Left lung (tissue), 10 donors: Measurements from ENCODE around the gene TUBGCP3. TPM values are rescaled to one million over a fixed set of nuclear protein-coding genes. Genes with fewer than 3 reads are reported as not detected.
A peak's percentile ranks its signal among the peaks of the same experiment; 100 is the strongest.

ENCODE experiments used
- ATAC-seq: fragments of 200-7000 bp; cut with Tn5 transposase; one replicate; pipeline ENCODE4 v1.9.1; 2020; ENCODE audit warnings: moderate library complexity
- DNase-seq, 4 donors: peaks; one replicate each; pipeline ENCODE4 v3.0.0-alpha.2; 2013 to 2020
- H3K27ac ChIP-seq, 2 donors: fragments of 200-600 bp; sonication (generic) in 1 of 2; one replicate each; pipeline versions ENCODE4 v1.5.0 to v1.8.0; 2020 to 2021
- H3K27me3 ChIP-seq, 2 donors: fragments of 200-600 bp; sonication (generic) in 1 of 2; one replicate each; pipeline versions ENCODE4 v1.5.0 to v1.8.0; 2020 to 2021
- H3K36me3 ChIP-seq, 2 donors: fragments of 200-600 bp; sonication (generic) in 1 of 2; one replicate each; pipeline versions ENCODE4 v1.5.0 to v1.8.0; 2020 to 2021
- H3K4me1 ChIP-seq, 2 donors: fragments of 200-600 bp; one replicate each; pipeline ENCODE4 v1.8.0; 2021
- H3K4me3 ChIP-seq, 2 donors: fragments of 200-600 bp; sonication (generic) in 1 of 2; one replicate each; pipeline versions ENCODE4 v1.5.0 to v1.8.0; 2020 to 2021; ENCODE audit warnings: mild to moderate bottlenecking in 1 of 2
- H3K9me3 ChIP-seq, 2 donors: fragments of 200-600 bp; sonication (generic) in 1 of 2; one replicate each; pipeline versions ENCODE4 v1.5.0 to v1.8.0; 2020 to 2021
- intact Hi-C, 2 donors: fragments of 100-400 bp; cut with DNase I; formaldehyde crosslinking; loops; one replicate each; pipeline versions ENCODE4 v1.11.2 to v1.14.2; 2022
- polyA plus RNA-seq, 6 donors: library from polyadenylated mRNA; unstranded; fragments of 120-200 nt; gene quantifications; one replicate each; pipeline ENCODE4 v1.2.1, GENCODE V29; 2013; ENCODE audit not compliant: insufficient read length in 6 of 6
- total RNA-seq, 2 donors: library from RNA; stranded (reverse); fragmentation: NEBNext Ultra II Directional; extraction: Animal tissue kit (Norgen Biotek cat#: 25700); gene quantifications; one replicate each; pipeline ENCODE4 v1.2.1, GENCODE V29; 2021
- TF ChIP-seq, protein P1 (sequence below), 2 donors: fragments of 200-600 bp; sonication (generic) in 1 of 2; IDR thresholded peaks; one replicate each; pipeline versions ENCODE4 v1.5.0 to v1.8.0; 2021; ENCODE audit warnings: antibody characterized with exemption in 2 of 2
- donor health status: DM: no; HTN: yes; CAD: no.
- donor health status: DM: no; HTN: no; CAD: no.

The TUBGCP3 gene
- total and polyA plus RNA-seq, 8 donors, result 26.8 to 42.7 (median 32.7) TPM

DNA sequence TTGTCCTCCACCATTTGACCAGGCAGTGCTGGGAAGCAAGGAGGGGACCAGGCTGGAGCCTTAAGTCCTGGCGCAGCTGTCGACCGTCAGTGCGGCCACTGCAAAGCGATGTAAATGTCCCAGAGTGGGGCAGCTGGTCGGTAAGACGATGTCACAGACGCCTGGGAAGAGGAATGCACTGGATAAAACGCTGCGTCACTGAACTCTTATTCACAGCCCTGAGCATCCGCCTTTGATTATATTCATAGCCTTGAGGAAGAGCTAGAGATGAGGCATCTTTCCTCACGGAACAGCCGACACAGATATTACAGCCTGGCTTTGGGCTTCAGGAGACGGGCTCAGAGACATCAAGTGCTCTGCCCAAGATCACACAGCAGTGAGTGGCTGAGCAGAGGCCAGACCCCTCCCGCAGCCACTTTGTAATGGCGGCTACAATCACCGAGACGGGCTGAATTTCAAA lies 17.6 kb upstream of the TUBGCP3 start:
- H3K4me3 ChIP-seq, result peak overlapping the region in 1 of 2 donors; percentile 39
- TF ChIP-seq, protein P1, sequence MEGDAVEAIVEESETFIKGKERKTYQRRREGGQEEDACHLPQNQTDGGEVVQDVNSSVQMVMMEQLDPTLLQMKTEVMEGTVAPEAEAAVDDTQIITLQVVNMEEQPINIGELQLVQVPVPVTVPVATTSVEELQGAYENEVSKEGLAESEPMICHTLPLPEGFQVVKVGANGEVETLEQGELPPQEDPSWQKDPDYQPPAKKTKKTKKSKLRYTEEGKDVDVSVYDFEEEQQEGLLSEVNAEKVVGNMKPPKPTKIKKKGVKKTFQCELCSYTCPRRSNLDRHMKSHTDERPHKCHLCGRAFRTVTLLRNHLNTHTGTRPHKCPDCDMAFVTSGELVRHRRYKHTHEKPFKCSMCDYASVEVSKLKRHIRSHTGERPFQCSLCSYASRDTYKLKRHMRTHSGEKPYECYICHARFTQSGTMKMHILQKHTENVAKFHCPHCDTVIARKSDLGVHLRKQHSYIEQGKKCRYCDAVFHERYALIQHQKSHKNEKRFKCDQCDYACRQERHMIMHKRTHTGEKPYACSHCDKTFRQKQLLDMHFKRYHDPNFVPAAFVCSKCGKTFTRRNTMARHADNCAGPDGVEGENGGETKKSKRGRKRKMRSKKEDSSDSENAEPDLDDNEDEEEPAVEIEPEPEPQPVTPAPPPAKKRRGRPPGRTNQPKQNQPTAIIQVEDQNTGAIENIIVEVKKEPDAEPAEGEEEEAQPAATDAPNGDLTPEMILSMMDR (IDR thresholded peaks at IDR 0.05), result no peak
- H3K9me3 ChIP-seq, result no peaks in the 10 kb centered on the region
- peaks cover 0 to 10% of the 10 kb centered on the region in 2 donors for H3K4me1 ChIP-seq
- H3K27me3 ChIP-seq, result no peaks in the 10 kb centered on the region
- DNase-seq (no peak), ATAC-seq (peak; percentile 11)
- H3K36me3 ChIP-seq, result no peaks in the 10 kb centered on the region
- no peak overlapping the region for H3K27ac ChIP-seq
- intact Hi-C loops, result no loop called here

DNA sequence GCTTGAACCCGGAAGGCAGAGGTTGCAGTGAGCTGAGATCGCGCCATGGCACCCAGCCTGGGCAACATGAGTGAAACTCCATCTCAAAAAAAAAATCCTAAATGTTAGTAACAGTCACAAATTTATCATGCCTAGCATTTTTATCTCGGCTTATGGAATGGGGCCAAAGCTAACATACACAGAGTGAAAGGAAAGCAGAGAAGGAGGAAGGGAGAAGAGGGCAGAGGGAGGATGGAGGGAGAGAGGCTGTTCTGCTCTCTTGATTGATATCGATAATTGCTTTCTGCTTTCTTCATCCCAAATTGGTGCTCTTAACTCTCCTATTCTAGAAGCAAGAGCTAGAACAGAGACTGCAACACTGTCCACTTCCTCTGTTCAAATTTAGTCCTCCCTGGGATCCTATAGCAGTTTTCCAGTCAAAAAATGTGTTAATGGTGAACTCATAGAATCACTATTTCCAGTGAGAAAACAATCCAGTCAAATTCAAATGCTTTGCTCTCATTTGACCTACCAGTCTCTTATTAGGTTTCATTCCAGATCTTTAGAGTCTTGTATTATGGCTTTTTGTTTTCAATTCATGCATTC lies 15.8 kb upstream of the TUBGCP3 start:
- Histone ChIP-seq H3K36me3 (no peaks in the 10 kb centered on the region), H3K27ac (no peak overlapping the region), H3K4me1 (peaks cover 0 to 10% of the 10 kb centered on the region in 2 donors), H3K27me3 (no peaks in the 10 kb centered on the region), H3K4me3 (no peak overlapping the region), H3K9me3 (no peaks in the 10 kb centered on the region)
- DNase-seq (no peak), ATAC-seq (no peak)
- intact Hi-C loops, result no loop called here
- TF ChIP-seq, protein P1 (IDR thresholded peaks at IDR 0.05), result no peak

DNA sequence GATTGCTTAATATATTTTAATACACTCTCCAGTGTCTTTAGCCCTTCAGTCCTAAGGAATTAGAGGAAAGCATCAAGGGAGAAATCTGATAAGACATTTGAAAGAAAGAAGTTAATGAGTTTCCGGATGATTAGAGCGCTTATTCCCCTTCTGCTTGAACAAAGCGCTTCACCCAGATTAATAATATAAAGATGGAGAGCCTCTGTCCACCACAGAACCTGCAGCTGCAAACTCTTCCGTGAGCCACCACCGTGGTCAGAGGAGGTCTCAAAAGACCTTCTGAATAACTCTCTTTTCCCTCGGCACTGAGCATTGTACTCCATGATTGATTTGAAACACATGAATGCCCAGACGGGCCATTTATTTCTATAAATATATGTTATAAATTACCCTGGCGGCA lies 14.2 kb upstream of the TUBGCP3 start:
- intact Hi-C loops, result no loop called here
- ATAC-seq, result no peak
- H3K4me3 ChIP-seq, result no peak overlapping the region
- H3K36me3 ChIP-seq, result no peaks in the 10 kb centered on the region
- no peaks in the 10 kb centered on the region for H3K27me3 ChIP-seq
- H3K4me1 ChIP-seq, result peaks cover 0 to 10% of the 10 kb centered on the region in 2 donors
- TF ChIP-seq, protein P1 (IDR thresholded peaks at IDR 0.05), result no peak
- H3K27ac ChIP-seq, result no peak overlapping the region
- H3K9me3 ChIP-seq, result no peaks in the 10 kb centered on the region
- DNase-seq, result no peak

DNA sequence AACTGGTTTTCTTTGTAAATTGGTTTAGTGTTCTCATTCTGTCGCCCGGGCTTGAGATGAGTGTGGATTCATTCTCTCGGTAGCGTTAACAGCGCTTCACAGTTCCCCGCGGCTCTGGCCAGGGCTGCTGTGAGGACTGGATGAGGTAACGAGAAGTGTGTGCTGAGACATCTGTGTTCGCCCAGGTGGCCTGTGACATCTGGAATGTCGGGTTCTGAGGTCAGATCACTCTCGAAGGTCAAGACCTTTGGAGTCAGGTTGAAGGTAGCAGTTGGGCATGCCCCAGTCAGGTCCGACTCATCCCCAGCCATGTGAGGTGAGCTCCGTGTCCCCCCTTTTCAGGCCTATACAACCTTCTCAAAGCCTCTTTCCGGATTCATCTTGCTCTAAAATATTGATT lies 13.4 kb upstream of the TUBGCP3 start:
- no peak overlapping the region for H3K4me3 ChIP-seq
- no peaks in the 10 kb centered on the region for H3K9me3 ChIP-seq
- ATAC-seq, result no peak
- intact Hi-C loops, result no loop called here
- H3K27me3 ChIP-seq, result no peaks in the 10 kb centered on the region
- H3K27ac ChIP-seq, result no peak overlapping the region
- no peak for DNase-seq
- H3K4me1 ChIP-seq, result peaks cover 0 to 7% of the 10 kb centered on the region in 2 donors
- TF ChIP-seq, protein P1 (IDR thresholded peaks at IDR 0.05), result no peak
- no peaks in the 10 kb centered on the region for H3K36me3 ChIP-seq

DNA sequence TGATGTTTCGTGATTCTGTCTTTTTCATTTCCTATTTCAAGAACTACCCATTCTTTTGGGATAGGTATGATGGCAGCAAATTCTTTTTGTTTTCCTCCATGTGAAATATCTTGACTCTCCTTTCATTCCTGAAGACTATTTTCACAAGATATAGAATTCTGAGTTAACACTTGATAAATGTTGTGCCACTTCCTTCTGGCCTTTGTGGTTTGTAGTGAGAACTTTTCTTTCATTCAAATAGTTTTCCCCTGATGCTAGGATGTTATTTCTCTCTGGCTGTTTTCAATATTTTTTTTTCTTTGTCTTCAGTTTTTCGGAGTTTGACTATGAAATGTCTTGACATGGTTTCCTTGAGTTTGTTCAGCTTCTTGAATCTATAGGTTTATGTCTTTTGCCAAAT lies 8.3 kb upstream of the TUBGCP3 start:
- no peaks in the 10 kb centered on the region for H3K9me3 ChIP-seq
- H3K27ac ChIP-seq, result no peak overlapping the region
- DNase-seq (no peak), ATAC-seq (no peak)
- TF ChIP-seq, protein P1 (IDR thresholded peaks at IDR 0.05), result no peak
- intact Hi-C loops, result no loop called here
- H3K27me3 ChIP-seq, result no peaks in the 10 kb centered on the region
- H3K4me1 ChIP-seq, result no peaks in the 10 kb centered on the region
- H3K36me3 ChIP-seq, result no peaks in the 10 kb centered on the region
- no peak overlapping the region for H3K4me3 ChIP-seq
